LNCAP (cell line): ENCODE measurements around the gene REEP3.

Source experiments
- TF ChIP-seq, protein P1 (sequence below): fragments of 450-650 bp; IDR thresholded peaks from 2 replicates; pipeline ENCODE4 v1.5.1; 2017; ENCODE audit warnings: mild to moderate bottlenecking

REEP3 gene

DNA sequence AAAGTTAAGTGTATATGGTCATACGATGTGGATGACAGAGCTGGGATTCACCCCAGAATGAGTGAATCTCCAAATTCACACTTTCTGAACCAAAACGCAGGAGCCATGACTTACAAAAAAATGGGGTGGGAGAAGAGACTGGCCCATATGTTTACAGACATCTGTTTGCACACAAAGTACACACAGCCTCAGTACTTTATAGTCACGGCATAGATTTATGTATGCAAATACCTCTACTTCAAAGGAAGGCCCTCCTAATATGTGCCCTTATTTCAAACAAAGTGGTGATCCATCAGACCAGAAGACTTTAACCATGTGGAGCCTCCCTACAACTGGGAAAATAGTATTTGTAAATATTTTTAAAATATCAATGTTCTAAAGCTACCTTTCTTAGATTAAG, 33.2 kb upstream of the REEP3 start:
- TF ChIP-seq, protein P1, sequence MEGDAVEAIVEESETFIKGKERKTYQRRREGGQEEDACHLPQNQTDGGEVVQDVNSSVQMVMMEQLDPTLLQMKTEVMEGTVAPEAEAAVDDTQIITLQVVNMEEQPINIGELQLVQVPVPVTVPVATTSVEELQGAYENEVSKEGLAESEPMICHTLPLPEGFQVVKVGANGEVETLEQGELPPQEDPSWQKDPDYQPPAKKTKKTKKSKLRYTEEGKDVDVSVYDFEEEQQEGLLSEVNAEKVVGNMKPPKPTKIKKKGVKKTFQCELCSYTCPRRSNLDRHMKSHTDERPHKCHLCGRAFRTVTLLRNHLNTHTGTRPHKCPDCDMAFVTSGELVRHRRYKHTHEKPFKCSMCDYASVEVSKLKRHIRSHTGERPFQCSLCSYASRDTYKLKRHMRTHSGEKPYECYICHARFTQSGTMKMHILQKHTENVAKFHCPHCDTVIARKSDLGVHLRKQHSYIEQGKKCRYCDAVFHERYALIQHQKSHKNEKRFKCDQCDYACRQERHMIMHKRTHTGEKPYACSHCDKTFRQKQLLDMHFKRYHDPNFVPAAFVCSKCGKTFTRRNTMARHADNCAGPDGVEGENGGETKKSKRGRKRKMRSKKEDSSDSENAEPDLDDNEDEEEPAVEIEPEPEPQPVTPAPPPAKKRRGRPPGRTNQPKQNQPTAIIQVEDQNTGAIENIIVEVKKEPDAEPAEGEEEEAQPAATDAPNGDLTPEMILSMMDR = no peak

DNA sequence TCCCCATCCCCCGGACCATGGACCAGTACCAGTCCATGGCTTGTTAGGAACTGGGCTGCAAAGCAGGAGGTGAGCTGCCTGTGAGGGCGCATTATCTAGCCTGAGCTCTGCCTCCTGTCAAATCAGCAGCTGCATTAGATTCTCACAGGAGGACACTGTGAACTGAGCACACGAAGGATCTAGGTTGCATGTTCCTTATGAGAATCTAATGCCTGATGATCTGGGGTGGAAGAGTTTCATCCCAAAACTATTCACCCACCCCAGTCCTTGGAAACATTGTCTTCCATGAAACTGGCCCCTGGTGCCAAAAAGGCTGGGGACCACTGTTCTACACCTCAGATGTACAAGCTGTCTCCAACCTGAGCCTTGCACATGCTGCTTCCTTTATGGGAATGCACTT, 31.4 kb upstream of the REEP3 start:
- TF ChIP-seq, protein P1 = no peak

DNA sequence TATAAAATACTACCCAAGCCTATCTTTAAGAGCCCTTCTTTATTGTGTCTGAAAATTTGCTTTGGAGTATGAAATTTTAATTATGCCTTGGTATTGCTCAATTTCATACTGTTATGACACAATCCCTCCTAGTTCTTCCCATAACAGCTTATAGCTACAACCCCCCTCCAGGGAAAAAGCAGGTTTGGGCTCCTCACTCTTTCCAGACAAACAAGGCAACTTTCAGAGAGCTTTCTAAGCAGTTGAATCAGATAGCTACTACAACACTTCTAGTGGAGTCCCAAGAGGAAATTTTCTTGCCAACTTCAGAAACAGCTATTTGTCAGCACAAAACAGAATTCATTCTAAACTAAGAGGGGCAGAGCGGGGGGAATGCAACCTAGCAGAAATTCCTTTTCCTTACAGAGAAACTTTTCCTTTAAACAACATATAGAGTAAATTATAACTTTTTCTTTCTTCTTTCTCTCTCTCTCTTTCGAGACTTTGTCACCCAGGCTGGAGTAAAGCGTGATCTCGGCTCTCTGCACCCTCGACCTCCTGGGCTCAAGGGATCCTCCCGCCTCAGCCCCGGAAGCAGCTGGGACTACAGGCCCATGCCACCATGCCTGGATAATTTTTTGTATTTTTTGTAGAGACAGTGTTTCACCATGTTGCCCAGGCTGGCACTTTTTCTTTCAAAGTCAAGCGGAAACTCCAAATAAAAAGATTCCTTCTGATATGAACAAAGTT, 29.4 kb upstream of the REEP3 start:
- TF ChIP-seq, protein P1 = no peak

DNA sequence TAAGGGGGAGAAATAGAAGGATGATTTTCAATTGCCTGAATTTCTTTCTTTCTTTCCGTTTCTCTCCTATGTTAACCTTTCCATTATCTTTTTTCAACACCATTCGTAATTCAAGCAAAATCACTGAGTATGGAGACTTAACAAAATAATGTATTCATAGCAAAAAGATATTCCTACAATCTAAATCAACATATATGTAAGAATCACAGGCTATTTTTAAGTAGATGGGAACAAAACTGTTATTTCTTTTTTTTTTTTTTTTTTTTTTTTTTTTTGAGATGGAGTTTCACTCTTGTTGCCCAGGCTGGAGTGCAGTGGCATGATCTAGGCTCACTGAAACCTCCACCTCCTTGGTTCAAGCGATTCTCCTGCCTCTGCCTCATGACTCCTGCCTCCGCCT, 28.2 kb upstream of the REEP3 start:
- TF ChIP-seq, protein P1 = no peak

DNA sequence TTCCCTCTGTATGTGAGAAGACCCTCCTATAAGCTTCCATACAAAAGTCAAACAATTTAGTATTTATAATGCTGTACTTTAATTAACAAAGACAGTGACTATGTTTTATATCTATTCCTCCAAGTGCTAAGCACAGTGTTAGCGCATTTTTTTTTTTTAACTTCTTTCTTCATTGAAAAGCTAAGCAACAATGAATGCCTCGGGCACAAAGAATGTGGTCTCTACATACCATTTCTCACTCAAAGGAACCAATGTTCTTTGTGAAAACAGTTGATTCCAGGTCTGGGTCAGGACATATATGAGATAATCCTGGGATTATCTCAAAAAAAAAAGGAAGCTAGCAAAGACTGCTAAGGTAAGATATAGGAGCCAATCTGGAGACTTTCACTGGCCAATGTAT, 26.2 kb upstream of the REEP3 start:
- TF ChIP-seq, protein P1 = no peak

DNA sequence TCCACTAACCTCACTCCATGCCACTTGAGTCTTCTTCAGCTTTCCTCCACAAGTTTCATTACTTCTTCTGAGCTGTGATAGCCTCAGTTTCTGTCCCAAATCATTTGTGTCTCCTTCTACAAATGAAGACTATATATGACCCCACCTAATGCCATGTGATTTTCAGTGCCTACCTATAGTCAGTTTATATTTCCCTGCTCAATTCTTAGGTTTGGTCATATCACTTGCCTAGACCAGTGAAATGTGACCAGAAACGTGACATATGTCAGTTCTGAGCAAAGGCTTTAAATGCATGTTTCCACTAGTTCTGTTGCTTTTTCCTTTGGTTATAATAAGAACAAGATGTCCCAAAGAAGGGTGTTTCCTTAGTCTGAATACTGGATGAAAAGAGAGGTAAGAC, 24.6 kb upstream of the REEP3 start:
- TF ChIP-seq, protein P1 = no peak

DNA sequence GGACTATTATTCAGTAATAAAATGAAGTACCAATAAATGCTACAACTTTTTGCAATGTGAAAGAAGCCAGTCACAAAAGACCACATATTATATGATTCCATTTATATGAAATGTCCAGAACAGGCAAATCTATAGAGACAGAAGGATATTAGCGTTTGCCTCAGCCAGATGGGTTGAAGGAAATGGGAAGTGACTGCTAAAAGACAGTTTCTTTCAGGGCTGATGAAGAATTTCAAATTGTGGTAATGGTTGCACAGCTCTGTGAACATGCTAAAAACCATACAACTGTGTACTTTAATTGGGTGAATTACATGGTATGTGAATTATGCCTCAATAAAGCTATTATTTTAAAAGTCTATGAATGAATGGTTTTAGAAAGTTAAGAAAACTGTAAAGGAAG, 23.9 kb upstream of the REEP3 start:
- TF ChIP-seq, protein P1 = no peak

DNA sequence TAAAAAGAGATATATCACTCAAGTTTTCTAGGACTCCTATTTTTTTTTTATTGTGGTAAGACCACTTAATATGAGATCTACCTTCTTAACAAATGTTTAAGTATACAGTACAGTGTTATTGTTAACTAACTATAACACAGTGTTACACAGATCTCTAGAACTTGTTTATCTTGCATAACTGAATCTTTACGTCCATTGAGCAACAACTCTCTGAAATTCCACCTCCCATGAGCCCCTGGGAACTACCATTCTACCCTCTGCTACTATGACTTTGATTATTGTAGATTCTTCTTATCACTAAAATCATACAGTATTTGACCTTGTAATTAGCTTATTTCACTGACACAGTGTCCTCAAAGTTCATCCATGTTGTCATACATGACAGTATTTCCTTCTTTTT, 22.5 kb upstream of the REEP3 start:
- TF ChIP-seq, protein P1 = no peak
